HG03139 (cell line): ENCODE measurements around the gene TBL1XR1.

Source experiments
- ATAC-seq: cut with Tn5 transposase; IDR thresholded peaks from one replicate; pipeline ENCODE4 v1.9.1; 2021; ENCODE audit not compliant: unreplicated experiment

TBL1XR1 gene

DNA sequence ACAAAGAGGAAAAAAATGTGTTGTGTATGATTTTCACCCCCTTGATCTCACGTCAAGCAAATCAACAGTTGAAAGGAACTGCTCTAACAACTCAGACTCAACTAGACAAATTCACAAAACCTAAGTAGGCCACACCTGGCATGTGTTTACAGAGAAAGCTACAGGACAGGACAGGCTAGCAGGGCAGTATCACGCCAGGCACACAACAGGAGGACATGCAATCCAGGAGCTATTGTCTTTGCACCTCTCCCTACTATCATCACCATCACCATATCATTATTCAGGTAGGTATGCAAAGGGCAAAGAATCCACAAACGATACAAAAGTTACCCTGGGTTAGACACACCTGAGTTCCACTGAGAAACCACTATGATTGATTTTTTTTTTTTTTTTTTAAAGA lies 86.4 kb downstream of the TBL1XR1 start:
- ATAC-seq: no peak

DNA sequence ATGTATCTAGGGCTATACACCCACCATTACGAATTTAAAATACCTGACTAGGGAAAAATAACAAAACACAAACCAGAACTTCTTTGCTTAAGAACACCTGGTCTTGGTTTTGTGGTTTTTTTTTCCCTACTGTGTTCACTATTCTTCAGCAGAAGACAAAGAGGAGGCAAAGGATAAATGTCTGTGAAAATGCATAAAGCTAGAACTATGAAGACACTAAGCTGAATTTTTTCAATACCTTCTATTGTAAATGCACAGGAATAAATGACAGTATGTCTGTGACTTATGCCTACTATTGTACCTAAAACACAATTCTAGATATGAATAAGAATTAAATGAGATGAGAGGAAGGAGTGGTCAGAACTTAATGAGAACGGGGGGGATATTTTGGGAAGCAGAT lies 86.9 kb downstream of the TBL1XR1 start:
- ATAC-seq: no peak

DNA sequence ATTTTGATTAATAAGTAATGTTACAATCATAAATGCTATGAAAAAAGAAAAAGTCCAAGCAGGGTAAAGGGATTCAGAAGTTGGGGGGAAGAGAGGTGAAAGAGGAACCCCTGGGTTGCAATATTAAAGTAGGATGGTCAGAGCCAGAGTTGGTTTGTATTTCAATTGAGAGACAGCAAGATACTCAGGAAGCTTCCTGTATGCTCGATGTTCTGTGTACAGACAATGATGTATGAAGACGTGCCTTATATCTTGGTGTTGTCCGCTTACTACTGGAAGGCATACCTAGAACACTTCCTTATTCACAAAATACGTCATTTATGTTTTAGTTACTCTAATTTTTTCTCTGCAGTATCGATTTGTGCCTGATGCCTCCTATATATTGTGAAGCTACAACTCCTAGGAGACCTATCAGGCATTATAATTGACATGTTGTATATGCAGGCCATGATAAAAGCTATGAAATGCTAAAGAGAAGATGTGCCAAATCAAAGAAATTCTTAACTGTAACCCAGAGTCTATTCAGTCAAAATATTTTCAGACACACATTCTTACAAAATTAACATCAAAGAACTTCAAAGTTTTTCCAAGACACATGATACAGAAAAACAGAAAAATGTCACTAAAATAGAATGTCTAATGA lies 87.5 kb downstream of the TBL1XR1 start:
- ATAC-seq: peak; percentile 47

DNA sequence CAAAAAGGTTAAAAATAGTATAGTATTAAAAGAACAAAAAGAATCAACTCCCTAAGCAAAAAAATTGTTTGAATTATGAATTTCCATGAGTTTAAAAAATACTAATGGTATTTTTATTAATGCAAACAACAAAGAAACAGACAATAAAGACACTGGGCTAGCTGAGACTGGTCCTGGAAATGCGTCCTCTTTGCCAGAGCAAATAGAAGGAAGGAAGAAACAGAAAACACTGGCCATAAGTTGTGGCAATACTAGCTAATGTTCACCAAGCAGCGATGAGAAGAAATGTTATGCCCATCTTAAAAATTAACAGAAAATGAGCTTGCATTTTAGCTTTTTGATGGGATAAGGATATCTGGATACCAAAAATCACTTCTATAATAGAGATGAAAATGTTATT lies 88.6 kb downstream of the TBL1XR1 start:
- no peak for ATAC-seq

DNA sequence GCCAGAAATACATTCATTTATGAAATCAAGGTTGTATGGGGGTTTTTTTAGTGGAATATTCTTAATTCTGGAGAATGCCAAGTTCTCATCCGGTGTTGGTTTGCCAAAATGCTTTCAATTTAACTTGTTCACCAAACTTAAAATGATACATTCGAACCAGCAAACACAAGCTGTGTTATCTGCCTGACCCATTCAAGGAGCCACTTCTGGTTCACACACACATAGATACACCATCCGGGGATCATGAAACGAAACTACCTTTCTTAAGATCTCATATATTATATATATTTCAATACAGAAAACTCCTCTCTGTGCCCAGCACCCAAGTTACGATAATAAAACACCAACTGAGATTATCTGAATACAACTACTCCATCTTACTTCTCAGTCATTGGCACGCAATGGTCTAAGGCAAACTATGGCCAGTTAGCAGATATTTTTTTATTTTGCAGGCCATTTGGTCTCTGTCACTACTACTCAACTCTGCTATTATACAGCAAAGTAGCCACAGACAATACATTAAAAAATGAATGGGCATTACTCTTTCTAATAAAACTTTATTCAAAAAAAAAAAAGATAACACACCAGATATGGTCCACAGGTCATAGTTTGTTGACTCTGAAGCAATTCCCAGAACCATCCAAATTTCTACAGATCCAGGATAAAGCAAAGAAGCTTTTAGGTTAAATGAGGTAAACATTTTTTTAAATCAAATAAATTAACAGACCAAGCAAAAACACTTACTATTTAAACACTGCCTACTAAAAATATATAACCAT lies 89.6 kb downstream of the TBL1XR1 start:
- no peak for ATAC-seq

DNA sequence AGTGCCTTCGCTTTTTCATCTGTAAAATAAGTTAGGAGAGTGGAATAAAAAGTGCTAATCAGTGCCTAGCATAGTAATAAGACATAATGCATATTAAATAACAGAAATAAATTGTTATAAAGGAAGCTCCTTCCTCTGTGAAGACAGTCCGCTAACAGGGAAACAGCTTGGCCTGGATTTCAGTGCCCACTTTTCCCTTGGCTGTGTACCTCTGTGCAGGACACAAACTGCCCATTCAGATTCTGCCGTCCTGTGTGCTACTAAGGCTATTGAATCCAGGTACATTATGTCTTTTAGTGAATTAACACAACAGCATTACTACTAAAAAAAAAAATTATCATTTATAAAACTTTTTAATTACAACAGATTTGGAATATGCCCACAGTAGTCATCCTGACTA lies 90.7 kb downstream of the TBL1XR1 start:
- no peak for ATAC-seq

DNA sequence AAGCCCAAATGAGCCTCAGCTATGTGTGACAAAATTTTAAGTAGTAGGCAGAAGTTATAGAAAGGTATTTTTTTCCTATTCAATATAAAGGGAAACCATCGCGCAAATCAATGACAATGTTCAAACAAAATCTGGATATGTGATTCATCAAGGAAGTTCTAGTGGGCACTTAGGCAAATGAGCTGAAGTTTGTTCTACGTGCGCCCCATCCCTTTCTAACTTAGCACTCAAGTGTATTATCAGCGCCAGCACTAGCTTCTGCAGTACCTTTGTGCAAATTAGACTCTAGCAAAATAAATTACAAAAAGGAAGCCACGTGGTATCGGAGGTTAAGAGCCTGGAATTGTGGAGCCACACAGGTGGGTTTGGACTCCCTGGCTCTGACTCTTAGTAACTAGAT lies 91.1 kb downstream of the TBL1XR1 start:
- no peak for ATAC-seq

DNA sequence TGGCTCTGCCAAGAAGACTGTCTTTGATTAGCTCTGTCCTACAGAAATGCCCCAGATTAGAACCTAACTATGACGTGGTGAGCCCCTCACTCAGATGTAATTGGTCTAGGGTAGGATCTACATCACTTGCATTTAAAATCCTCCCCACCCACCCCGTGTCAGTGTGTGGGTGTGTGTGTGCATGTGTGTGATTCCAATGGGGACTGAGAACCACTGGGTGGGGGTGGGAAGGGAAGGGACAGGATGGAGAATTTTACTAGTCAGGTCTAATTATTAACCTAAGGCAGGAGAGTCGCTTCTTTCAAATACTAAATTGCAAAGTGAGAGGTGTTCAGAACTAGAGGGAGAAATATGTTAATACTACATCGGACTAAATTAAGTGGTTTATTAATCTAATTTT lies 91.7 kb downstream of the TBL1XR1 start:
- no peak for ATAC-seq

DNA sequence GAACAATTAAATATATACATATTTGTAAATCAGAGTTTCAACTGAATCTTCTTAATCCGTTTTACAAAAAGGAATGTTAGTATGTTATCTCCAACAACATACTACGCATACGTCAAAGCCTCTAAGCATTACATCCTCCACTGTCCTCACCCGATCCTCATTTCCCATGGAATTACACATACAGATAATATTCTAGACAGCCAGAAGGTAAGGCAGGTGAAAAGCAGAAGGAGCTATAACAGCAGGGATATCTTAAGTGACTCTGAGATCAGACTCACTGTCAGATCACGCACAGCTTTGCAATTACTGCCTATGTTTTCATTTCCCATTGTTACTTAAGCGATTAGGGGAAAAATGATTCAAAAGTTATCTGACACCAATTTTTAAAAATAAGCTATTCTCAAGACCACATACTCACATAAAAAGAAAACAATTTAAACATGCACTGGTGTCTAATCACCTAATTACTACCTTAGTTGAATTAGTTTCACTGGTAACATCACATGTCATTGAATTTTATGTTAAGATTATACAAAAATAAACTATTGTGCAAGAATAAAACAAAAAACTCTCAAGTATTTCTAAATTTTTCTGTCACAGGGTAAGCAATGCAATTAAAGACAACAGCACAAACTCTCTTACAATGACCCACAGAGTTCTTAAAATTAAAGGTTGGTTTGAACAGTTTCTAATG lies 92.8 kb downstream of the TBL1XR1 start:
- ATAC-seq: no peak

DNA sequence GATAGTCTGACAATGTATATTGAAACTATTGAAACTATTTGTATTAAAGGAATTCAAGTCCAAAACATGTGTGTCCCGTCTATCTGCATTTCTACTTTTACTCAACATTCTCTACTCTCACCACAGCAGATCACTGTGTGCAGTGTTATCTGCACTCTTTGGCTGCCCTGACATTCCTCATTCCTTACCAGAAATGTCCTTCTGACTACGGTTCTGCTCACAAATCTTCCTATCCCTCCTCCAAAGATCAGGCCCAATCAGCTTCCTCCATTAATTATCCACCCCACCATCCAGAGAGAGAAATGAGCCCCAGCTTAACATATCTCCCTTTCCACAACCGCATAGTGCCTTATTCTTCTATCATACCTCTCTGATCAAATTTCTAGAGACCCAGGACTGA lies 94.7 kb downstream of the TBL1XR1 start:
- no peak for ATAC-seq

DNA sequence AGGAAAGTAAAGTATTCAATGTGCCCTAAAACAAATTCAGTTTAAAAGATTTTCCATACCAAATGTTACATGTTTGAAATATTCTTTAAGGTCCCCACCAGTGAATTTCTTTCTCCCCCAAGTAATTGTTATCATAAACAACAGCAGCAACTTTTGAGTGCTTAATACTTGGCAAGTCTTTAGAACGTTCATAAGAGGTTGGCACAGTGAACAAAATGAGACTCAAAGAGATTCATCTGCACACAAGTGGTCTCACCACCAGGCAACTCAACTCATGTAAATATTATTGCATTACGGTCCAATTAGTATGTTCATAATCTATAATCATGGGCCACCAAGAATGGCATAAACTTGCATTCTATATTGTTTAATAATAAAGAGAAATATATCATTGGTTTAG lies 98.7 kb downstream of the TBL1XR1 start:
- no peak for ATAC-seq

DNA sequence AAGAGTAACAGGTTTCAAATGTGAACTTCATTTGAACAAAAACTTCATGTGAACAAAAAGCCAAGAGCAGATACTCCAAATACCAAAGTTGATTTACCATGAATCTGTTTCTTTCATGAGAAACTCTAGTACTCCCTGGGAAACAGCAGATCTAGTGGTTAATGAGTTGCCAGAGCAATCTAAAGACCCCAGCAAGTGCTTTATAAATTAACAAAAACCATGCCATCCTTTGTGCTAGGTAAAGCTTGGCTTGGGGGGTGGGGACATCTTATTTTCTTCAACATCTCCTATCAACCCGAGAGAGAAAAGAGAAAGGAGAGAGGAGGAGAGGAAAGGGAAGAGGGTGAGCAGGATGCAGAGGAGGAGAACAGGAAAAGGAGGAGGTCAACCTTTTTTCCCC lies 100.7 kb downstream of the TBL1XR1 start:
- ATAC-seq: no peak

DNA sequence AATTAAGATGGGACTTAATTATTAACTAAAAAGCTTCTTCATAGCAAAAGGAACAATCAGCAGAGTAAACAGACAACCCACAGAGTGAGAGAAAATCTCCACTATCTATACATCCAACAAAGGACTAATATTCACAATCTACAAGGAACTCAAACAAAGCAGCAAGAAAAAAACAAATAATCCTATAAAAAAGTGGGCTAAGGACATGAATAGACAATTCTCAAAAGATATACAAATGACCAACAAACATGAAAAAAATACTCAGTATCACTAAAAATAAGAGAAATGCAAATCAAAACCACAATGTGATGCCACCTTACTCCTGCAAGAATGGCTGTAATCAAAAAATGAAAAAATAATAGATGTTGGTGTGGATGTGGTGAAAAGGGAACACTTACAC lies 103.3 kb downstream of the TBL1XR1 start:
- ATAC-seq: no peak

DNA sequence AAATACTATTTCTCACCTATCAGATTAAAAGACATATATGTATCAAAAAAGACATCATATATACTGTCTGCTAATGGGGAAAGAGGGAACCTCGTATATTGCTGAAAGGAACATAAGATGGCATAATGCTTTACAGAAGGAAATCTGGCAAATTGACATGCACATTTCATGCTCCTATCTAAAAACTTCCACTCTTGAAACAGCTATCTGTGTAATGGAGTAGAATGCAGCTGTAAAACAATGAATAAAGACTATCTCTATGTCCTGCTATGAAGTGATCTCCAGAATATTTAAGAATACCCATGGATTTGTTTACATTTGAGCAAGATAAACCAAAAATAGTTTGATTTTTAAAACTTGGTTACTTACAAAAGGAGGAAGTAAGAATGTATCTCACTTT lies 107.4 kb downstream of the TBL1XR1 start:
- no peak for ATAC-seq

DNA sequence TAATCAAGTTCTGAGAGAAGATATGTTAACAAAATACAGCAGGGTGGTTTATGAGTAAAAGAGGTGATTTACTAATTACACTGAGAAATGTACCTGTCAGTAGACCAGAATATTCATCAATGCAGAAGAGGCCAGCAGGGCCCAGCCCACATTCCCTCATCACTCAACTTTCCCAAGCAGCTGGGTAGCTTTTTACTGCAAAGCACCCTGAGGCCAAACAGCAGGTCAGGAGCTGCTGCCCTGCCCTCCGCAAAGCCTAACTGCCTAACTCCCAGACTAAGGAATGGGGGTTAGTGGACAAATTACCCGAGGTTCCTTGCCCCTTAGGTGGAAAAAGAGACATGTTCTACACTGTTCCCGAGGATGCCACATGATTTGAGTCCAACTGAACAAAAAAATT lies 108.2 kb downstream of the TBL1XR1 start:
- ATAC-seq: no peak

DNA sequence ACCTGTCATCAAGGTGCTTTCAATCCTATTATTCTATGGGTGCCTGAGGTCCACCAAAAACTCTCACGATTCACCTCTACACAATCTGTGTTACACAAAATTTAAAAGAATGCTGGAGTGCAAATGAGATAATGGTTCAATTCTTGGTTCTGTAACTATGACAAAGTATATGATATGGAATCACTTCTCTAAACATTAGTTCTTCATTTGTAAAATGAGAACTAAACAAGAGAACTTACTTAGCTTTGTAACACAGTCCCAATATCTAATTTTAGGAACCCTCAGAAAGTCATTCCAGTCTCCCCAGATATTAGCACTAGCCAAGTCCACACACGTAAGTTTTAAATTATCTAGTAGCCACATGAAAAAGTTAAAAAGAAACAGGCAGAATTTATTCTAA lies 111.5 kb downstream of the TBL1XR1 start:
- no peak for ATAC-seq

DNA sequence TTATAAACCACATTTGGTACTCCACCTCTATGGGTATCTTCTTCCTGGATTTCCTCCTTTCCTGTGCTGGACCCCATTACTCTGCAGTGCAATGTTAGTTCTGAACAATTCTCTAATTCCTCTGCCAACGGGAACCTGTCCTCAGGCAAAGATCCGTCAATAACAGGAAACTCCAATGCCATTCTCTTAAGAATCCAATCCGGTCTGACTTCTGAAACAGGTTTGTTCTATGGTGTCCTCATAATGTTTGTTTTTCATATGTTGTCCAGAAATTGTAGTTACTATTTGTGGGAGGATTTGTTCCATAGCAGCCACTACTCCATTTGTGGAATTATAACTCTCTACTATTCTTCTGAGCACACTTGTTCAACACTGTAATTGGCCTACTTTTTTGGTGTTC lies 112.7 kb downstream of the TBL1XR1 start:
- ATAC-seq: no peak

DNA sequence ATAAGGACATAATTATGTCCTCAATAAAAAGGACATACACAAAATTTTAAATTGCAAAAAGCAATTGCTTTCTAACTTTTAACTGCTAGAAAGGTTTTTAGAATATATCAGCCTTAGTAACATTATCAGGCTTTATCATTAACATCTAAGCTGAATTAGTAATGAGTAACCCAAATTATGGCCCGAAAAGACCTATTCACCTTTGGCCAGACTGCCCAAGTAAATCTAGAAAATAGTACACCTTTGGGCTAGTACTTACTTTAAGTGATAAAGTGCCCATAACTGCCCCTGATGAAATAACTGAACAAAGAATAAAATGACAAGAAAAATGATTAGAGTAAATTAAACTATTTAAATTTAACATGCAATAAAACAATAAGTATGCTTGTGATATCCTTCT lies 117.2 kb downstream of the TBL1XR1 start:
- no peak for ATAC-seq

DNA sequence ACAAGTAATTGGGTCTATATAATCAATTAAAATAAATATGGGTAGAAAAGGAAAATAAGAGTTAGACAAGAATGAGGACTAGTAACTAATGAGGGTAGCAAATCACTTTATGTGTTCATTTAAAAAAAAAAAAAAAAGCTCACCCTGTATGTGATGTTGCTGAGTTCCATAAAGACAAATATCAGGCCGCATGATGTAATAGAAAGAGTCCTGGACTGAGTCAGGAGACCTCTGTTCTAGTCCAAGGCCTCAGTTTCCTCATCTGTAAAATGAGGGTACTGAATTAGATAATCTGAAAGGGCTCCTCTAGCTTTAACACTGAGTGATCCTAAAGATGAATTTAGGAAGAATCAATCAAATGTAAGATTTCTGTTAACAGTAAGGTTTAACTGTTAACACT lies 117.6 kb downstream of the TBL1XR1 start:
- no peak for ATAC-seq

DNA sequence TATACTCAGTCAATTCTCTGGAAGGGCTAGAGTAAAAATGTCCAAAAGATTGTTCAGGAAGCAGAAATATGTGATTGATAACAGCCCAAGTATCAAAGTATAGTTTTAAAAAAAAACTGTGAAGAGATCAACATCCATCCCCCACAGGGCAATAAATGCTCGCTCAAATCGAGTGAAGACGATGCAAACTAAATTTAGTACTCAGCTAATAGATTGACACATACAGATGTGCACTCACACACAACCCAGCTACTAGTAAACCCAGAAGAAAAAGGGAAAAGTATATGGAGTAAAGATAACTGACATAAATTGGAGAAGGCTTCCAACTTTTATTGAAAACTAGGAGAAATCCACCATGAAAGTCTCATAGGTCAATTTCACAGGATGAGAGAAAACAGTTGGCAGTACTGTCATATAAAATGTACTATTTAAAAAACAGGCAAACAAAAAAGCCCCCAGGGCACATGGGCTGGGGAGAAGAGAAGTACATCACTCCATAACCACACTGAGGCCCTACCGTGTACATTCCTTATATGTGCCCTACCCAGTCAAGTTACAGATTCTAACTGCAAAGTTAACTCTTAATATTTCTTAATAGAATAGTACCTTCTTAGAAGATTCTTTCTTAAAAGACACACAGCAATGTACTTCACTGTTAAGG lies 125.7 kb downstream of the TBL1XR1 start:
- ATAC-seq: no peak

DNA sequence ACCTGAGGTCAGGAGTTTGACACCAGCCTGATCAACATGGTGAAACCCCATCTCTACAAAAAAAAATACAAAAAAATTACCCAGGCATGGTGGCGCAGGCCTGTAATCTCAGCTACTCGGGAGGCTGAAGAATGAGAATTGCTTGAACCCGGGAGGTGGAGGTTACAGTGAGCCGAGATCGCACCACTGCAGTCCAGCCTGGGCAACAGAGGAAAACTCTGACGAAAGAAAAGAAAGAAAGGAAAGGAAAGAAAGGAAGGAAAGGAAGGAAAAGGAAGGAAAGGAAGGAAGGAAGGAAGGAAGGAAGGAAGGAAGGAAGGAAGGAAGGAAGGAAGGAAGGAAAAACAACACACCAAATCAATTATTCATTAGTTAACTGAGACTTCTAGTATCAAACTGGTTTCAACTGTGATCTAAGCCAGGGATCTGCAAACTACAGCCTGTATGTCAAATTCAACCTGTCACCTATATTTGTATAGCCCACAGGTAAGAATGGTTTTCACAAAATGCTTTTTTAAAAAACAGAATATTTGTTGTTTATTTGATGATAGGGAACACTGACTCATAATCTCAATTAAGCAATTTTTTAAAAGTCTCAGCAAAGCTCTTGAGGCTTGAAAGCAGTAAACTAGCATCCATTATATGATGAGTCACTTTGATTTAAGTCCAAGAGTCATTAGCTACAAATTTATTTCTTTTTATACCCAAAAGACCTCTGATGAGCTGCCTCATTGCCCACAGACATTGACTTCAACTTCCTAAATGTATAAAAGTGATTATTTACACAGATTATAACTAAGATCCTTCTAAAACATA lies 127.6 kb downstream of the TBL1XR1 start:
- ATAC-seq: no peak
